G401 (cell line): Measurements from ENCODE around the gene PCDHGA2. TPM values are rescaled to one million over a fixed set of nuclear protein-coding genes. Genes with fewer than 3 reads are reported as not detected.
A peak's percentile ranks its signal among the peaks of the same experiment; 100 is the strongest.
"Not testable (repeated sequence)": the region's sequence is repeated elsewhere in the genome, so short reads cannot be mapped to it uniquely, and the experiment has no call there.

Source experiments
- DNase-seq: peaks from one replicate; pipeline ENCODE4 v3.0.0-alpha.2; 2015; ENCODE audit warnings: low spot score
- in situ Hi-C: cut with HindIII; loops from 2 replicates; pipeline ENCODE4 v1.10.0; 2016; ENCODE audit warnings: low sequenced_read_pairs, mixed read lengths
- total RNA-seq: library from RNA; depleted of rRNA; stranded (reverse); fragments of >200 nt; shearing (Covaris generic); gene quantifications from 2 replicates; pipeline ENCODE4 v1.2.3, GENCODE V29; 2014

PCDHGA2 gene
- total RNA-seq, 1 experiment from 2014 or later, result not detected

GRCh38 chr5:141343953-141344463 lies 5.4 kb downstream of the PCDHGA2 start:
- in situ Hi-C loops, result no loop called here

GRCh38 chr5:141345327-141345726 lies 6.8 kb downstream of the PCDHGA2 start:
- in situ Hi-C loops, result no loop called here
- no peak for DNase-seq

More at GRCh38 chr5:141343953-141344463, 5.4 kb downstream of the PCDHGA2 start:
- DNase-seq, result no peak

GRCh38 chr5:141346017-141346416 lies 7.5 kb downstream of the PCDHGA2 start:
- in situ Hi-C loops, DNase-seq: not testable (repeated sequence)

- DNase-seq, result peak; percentile 31
- in situ Hi-C loops, result no loop called here
These were observed 11.5 kb downstream of the PCDHGA2 start, which contains the start of gene PCDHGB1 for GRCh38 chr5:141349917-141350619. Gene PCDHGB1 (plus strand): TSS chr5:141350099. CDS start chr5:141350261, 162 bp downstream.

GRCh38 chr5:141351591-141351990 lies 13.0 kb downstream of the PCDHGA2 start:
- in situ Hi-C loops, result no loop called here
- DNase-seq, result no peak

- in situ Hi-C loops, result no loop called here
These were observed 16.4 kb downstream of the PCDHGA2 start, which contains the start of gene PCDHGA4 for GRCh38 chr5:141354900-141355469. Gene PCDHGA4 (plus strand): TSS chr5:141355021. CDS start chr5:141355108, 87 bp downstream.

GRCh38 chr5:141355641-141356040 lies 17.1 kb downstream of the PCDHGA2 start:
- in situ Hi-C loops, result no loop called here
- DNase-seq, result no peak

More at GRCh38 chr5:141354900-141355469, 16.4 kb downstream of the PCDHGA2 start, which contains the start of gene PCDHGA4:
- no peak for DNase-seq

GRCh38 chr5:141356133-141356532 lies 17.6 kb downstream of the PCDHGA2 start:
- DNase-seq, result no peak
- in situ Hi-C loops, result no loop called here

- in situ Hi-C loops, result no loop called here
- DNase-seq, result no peak
These were observed 18.4 kb downstream of the PCDHGA2 start for GRCh38 chr5:141356950-141357349.

GRCh38 chr5:141359790-141360426 lies 21.3 kb downstream of the PCDHGA2 start, which contains the start of gene PCDHGB2:
Gene PCDHGB2 (plus strand): TSS chr5:141359994. CDS start chr5:141360136, 142 bp downstream.
- DNase-seq, result peak; percentile 32

GRCh38 chr5:141360685-141361084 lies 22.1 kb downstream of the PCDHGA2 start:
- in situ Hi-C loops, result no loop called here

More at GRCh38 chr5:141359790-141360426, 21.3 kb downstream of the PCDHGA2 start, which contains the start of gene PCDHGB2:
- in situ Hi-C loops, result no loop called here

GRCh38 chr5:141362719-141363118 lies 24.2 kb downstream of the PCDHGA2 start:
- in situ Hi-C loops, result no loop called here
- DNase-seq, result no peak

More at GRCh38 chr5:141360685-141361084, 22.1 kb downstream of the PCDHGA2 start:
- no peak for DNase-seq

GRCh38 chr5:141363952-141364660 lies 25.5 kb downstream of the PCDHGA2 start, which contains the start of gene PCDHGA5:
Gene PCDHGA5 (plus strand): TSS chr5:141364162. CDS start chr5:141364331, 169 bp downstream.
- peak; percentile 25 for DNase-seq
- in situ Hi-C loops, result no loop called here

GRCh38 chr5:141366016-141366896 lies 27.7 kb downstream of the PCDHGA2 start:
- no peak for DNase-seq
- in situ Hi-C loops, result no loop called here

- DNase-seq, result no peak
- in situ Hi-C loops, result no loop called here
These were observed 31.7 kb downstream of the PCDHGA2 start, which contains the start of gene PCDHGB3 for GRCh38 chr5:141369994-141370848. Gene PCDHGB3 (plus strand): TSS chr5:141370242. CDS start chr5:141370395, 153 bp downstream.

GRCh38 chr5:141371572-141372475 lies 33.3 kb downstream of the PCDHGA2 start:
- DNase-seq, result no peak
- in situ Hi-C loops, result no loop called here
